ENCODE data around the gene NHSL2. TPM values are rescaled to one million over a fixed set of nuclear protein-coding genes. Genes with fewer than 3 reads are reported as not detected.

Gene NHSL2
- polyA plus RNA-seq, 3 donors = 16.6 to 39.8 (median 22.8) TPM

DNA sequence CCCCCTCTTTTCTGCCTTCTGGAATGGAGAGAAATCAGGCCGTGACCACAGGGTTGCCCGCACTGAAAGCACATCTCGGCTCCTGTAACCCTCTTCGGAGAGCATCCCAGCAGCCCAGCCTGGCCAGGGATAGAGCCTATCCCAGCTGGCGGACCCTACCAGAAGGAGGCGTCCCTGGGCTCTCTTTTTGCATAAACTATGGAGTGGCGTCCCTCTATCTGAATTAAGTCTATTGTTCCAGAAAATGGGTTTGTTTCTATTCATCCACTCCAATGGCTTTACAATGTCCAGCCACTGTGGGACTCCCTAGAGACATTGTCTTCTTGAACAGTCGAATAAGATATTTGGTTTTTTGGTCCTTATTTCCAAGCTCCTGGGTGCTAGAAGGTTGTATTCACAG is 689 bp upstream of the NHSL2 start:
- H3K4me3 Mint-ChIP-seq = peak overlapping the region in 1 of 2 donors; percentile 64
- no peak for DNase-seq
- Histone ChIP-seq H3K79me2 (ENCODE audit: insufficient read depth, low read length) (no peaks in the 10 kb centered on the region), H3K27me3 (ENCODE audit: control insufficient read depth in 2 of 2, insufficient read depth in 2 of 2, low read length in 2 of 2) (peaks cover 27 to 55% of the 10 kb centered on the region in 2 donors), H3K9ac (ENCODE audit: insufficient read depth, low read length, poor library complexity, severe bottlenecking) (no peak overlapping the region), H3K36me3 (replicated peaks in 1 of 2; ENCODE audit: control insufficient read depth in 1 of 2, insufficient read depth in 2 of 2, low read length in 2 of 2) (no peaks in the 10 kb centered on the region), H3K4me1 (ENCODE audit: control insufficient read depth in 1 of 2, insufficient read depth in 2 of 2, low read length in 2 of 2) (peaks cover 0 to 14% of the 10 kb centered on the region in 2 donors), H3K9me3 (replicated peaks in 1 of 2; ENCODE audit: control insufficient read depth in 1 of 2, insufficient read depth in 1 of 2, low read length in 2 of 2) (peaks cover 0 to 7% of the 10 kb centered on the region in 2 donors), H2AFZ (ENCODE audit: insufficient read depth, low read depth, low read length, poor library complexity, severe bottlenecking) (no peak overlapping the region), H4K20me1 (ENCODE audit: insufficient read depth, low read length) (no peaks in the 10 kb centered on the region), H3K27ac (ENCODE audit: low read depth in 1 of 2, low read length in 2 of 2) (no peak overlapping the region), H3K4me2 (replicated peaks; ENCODE audit: extremely low read depth, low read length, poor library complexity, severe bottlenecking) (peak overlapping the region; percentile 53), H3K4me3 (replicated peaks in 1 of 3; ENCODE audit: low read depth in 2 of 3, low read length in 3 of 3) (no peak overlapping the region)
- TF ChIP-seq, protein P1, sequence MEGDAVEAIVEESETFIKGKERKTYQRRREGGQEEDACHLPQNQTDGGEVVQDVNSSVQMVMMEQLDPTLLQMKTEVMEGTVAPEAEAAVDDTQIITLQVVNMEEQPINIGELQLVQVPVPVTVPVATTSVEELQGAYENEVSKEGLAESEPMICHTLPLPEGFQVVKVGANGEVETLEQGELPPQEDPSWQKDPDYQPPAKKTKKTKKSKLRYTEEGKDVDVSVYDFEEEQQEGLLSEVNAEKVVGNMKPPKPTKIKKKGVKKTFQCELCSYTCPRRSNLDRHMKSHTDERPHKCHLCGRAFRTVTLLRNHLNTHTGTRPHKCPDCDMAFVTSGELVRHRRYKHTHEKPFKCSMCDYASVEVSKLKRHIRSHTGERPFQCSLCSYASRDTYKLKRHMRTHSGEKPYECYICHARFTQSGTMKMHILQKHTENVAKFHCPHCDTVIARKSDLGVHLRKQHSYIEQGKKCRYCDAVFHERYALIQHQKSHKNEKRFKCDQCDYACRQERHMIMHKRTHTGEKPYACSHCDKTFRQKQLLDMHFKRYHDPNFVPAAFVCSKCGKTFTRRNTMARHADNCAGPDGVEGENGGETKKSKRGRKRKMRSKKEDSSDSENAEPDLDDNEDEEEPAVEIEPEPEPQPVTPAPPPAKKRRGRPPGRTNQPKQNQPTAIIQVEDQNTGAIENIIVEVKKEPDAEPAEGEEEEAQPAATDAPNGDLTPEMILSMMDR (IDR thresholded peaks at IDR 0.05) = no peak
- H3K36me3 Mint-ChIP-seq = no peaks in the 10 kb centered on the region
- H3K27me3 Mint-ChIP-seq (ENCODE audit: low read depth in 3 of 3) = peaks cover 37 to 64% (median 54%) of the 10 kb centered on the region in 3 donors
- no peak overlapping the region for H3K27ac Mint-ChIP-seq
- 46% methylated on average over 4 of the region's 8 CpGs for WGBS (ENCODE audit: insufficient coverage)
- intact Hi-C loops (cut with micrococcal nuclease) = no loop called here
- peaks cover 0 to 10% (median 6%) of the 10 kb centered on the region in 7 donors for H3K9me3 Mint-ChIP-seq
- peaks cover 2% of the 10 kb centered on the region for H3K4me1 Mint-ChIP-seq

GRCh38 chrX:71910986-71911730 is 513 bp downstream of the NHSL2 start:
- H3K27me3 Mint-ChIP-seq (ENCODE audit: low read depth in 3 of 3) = peaks cover 34 to 69% (median 54%) of the 10 kb centered on the region in 3 donors
- Histone ChIP-seq H3K9ac (ENCODE audit: insufficient read depth, low read length, poor library complexity, severe bottlenecking) (no peak overlapping the region), H4K20me1 (ENCODE audit: insufficient read depth, low read length) (no peaks in the 10 kb centered on the region), H3K9me3 (replicated peaks in 1 of 2; ENCODE audit: control insufficient read depth in 1 of 2, insufficient read depth in 1 of 2, low read length in 2 of 2) (peaks cover 0 to 7% of the 10 kb centered on the region in 2 donors), H3K4me1 (ENCODE audit: control insufficient read depth in 1 of 2, insufficient read depth in 2 of 2, low read length in 2 of 2) (peaks cover 0 to 14% of the 10 kb centered on the region in 2 donors), H3K4me2 (replicated peaks; ENCODE audit: extremely low read depth, low read length, poor library complexity, severe bottlenecking) (peak overlapping the region; percentile 53), H3K36me3 (replicated peaks in 1 of 2; ENCODE audit: control insufficient read depth in 1 of 2, insufficient read depth in 2 of 2, low read length in 2 of 2) (no peaks in the 10 kb centered on the region), H3K79me2 (ENCODE audit: insufficient read depth, low read length) (no peaks in the 10 kb centered on the region), H3K27me3 (ENCODE audit: control insufficient read depth in 2 of 2, insufficient read depth in 2 of 2, low read length in 2 of 2) (peaks cover 29 to 57% of the 10 kb centered on the region in 2 donors), H2AFZ (ENCODE audit: insufficient read depth, low read depth, low read length, poor library complexity, severe bottlenecking) (no peak overlapping the region), H3K4me3 (replicated peaks in 1 of 3; ENCODE audit: low read depth in 2 of 3, low read length in 3 of 3) (peak overlapping the region in 1 of 3 experiments; percentile 47), H3K27ac (ENCODE audit: low read depth in 1 of 2, low read length in 2 of 2) (no peak overlapping the region)
- no peak overlapping the region for H3K27ac Mint-ChIP-seq
- peaks cover 0 to 10% (median 6%) of the 10 kb centered on the region in 7 donors for H3K9me3 Mint-ChIP-seq
- TF ChIP-seq, protein P1 (IDR thresholded peaks at IDR 0.05) = no peak
- peaks cover 2% of the 10 kb centered on the region for H3K4me1 Mint-ChIP-seq
- intact Hi-C loops (cut with micrococcal nuclease) = no loop called here
- no peaks in the 10 kb centered on the region for H3K36me3 Mint-ChIP-seq
- H3K4me3 Mint-ChIP-seq = peak overlapping the region; percentile 34 to 62
- no peak for DNase-seq
- WGBS (ENCODE audit: insufficient coverage) = 0% methylated on average over 36 of the region's 85 CpGs
